Measurements from ENCODE around the gene ANO1. TPM values are rescaled to one million over a fixed set of nuclear protein-coding genes. Genes with fewer than 3 reads are reported as not detected.

ANO1 gene
- polyA plus RNA-seq, 4 donors: 13.4 to 47.0 (median 15.2) TPM

DNA sequence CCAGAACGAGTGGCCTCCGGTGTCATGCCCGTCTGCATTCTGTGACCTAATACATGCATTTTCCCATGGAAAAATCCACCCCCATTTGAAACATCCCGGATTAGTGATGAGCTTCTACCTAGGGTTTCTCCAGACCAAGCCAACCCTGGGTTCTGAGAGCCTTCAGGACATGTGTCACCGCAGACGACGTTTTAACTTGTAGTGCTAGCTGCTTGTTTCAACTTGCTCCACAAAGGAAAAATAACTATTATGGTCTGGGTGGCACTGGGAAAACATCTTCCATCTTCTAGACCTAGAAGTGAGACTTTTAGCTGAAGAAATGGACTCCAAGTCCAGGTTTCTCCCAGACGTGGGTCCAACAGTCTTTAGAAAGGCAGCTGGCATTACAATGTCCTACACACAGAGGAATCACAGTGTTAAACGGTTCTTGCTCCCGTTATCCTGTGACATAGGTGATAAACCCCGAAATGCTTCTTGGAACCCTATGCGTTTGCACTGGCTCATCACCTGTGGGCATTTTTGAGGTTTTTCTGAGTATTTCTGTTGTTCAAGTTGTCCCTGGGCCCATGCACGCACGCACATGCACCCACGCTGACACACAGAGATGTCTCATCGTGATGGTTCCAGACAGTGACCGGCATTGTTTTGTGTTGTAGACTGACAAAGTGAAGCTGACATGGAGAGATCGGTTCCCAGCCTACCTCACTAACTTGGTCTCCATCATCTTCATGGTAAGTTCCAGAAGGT, 78.3 kb downstream of the ANO1 start:
- DNase-seq (ENCODE audit: low read depth in 4 of 4, low spot score in 3 of 4): no peak

DNA sequence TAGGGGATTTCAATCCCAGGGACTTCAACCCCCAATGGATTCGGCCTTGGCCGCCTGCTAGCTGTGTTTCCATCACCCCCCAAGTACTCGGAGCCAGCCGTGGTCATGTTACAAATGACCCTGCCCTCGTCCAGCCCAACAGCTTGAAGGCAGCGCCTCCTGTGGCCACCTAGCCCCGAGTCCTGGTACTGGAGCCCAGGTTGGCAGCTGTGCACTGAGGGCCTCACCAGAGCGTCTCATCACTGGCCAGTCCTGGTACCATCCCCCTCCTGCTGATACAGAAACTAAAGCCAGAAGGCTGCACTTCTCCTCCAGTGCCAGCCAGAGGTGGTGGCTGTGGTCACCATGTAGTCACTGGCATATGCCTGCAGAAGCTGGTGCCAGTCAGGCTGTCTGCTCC, 80.1 kb downstream of the ANO1 start:
- DNase-seq (ENCODE audit: low read depth in 4 of 4, low spot score in 3 of 4): no peak

DNA sequence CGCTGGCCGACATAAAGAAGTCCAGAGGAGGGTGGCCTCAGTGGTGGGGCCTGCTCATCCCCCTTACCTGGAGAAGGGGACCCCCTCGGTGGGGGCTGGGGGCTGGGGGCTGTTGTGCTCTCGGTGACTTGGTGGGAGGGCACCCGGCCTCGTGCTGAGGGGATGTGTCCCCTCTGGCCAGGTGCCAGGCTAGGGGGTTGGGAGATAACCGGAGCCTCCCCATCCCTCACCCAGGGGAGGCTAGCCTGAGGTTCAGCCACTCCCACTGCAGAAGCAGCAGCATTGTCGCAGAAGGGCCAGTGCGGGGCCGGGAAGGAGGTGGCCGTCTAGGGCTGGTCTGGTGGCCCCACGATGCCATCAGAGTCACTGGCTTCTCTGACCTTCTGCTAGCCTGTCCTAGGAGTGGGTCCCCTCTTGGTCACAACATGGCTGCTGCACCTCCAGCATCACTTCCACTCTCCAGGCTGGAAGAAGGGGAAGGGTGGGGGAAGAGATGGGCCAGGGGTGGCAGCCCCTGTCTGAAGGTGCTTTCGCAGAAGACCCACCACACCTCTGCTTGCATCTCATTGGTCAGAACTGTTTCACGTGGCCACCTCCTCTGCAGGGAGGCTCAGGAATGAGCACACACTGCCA, 80.8 kb downstream of the ANO1 start:
- DNase-seq (ENCODE audit: low read depth in 4 of 4, low spot score in 3 of 4): no peak

DNA sequence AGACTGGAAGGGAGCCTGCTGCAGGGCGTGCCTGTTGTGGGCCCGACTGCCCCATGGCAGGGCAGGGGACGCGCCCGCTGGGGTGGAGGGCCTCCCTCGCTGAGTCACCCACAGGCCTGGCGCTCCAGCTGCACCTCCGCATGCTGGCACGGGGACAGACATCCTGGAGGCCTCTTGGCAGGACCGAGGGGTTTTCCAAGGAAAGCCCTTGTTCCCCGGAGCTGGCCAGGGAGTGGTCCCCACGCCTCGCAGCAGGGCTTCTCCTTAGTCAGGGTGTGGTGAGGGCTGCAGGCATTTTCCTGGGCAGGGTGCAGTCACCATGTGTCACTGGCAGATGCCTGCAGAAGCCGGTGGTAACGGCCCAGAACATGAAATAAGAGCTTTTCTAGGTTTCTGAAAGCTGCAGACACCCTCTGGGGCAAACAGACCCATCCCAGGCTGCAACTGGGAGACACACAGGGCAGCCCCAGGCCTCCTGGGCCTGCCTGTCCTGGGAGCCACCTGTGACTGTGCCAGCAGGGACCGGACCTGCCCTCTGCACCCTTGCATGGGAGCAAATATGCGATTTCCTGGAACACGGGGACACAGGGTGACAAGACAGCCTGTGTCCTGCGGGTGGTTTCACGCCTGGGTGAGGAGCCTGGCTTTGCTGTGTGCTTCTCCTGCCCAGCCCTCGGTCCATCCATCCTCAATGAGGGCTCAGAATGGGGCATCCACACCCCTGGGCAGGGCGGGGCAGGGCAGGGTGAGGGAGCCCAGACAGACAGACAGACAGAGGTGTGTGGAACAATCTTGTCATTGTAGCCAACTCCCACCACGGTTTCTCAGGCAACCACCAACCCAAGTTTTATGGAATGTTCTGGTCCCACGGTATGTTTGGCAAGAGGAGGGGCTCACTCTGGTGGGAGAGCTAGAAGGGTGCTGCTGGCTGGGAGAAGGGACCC, 81.8 kb downstream of the ANO1 start:
- no peak for DNase-seq (ENCODE audit: low read depth in 4 of 4, low spot score in 3 of 4)

DNA sequence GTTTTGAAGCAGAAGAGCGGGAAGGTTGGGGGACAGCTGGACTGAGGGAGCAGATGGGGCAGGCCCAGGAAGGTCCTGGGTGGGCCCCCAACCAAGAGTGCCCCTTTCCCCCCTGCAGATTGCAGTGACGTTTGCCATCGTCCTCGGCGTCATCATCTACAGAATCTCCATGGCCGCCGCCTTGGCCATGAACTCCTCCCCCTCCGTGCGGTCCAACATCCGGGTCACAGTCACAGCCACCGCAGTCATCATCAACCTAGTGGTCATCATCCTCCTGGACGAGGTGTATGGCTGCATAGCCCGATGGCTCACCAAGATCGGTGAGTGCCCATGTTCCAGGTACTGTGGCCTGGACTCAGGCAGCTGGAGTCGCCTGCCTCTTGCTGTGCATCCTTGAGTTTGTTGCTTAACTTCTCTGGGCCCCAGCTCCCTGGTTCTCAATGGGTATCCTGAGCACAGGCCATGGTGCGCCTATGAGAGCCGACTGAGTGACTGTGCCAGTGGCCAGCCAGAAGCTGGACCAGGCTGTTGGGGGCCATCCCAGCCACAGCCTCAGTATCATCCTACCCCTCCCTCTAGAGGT, 83.0 kb downstream of the ANO1 start:
- DNase-seq (ENCODE audit: low read depth in 4 of 4, low spot score in 3 of 4): no peak

DNA sequence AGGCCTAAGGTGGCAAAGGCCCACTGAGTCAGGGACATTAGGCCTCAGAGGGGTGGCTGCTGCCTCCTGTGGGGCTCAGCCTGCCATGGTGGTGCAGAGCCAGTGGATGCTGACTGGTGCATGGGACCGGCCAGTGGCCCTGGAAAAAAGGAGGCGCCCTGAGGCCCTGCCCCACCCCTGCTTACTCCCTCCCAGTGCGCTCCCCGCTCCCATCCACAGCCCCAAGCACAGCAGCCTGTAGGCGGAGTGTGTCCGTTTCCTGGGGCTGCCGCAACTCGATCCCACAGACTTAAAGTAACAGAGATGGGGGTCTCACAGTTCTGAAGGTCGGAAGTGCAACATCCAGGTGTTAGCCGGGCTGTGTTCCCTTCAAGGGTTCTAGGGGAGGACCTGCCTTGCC, 86.6 kb downstream of the ANO1 start:
- DNase-seq (ENCODE audit: low read depth in 4 of 4, low spot score in 3 of 4): no peak

DNA sequence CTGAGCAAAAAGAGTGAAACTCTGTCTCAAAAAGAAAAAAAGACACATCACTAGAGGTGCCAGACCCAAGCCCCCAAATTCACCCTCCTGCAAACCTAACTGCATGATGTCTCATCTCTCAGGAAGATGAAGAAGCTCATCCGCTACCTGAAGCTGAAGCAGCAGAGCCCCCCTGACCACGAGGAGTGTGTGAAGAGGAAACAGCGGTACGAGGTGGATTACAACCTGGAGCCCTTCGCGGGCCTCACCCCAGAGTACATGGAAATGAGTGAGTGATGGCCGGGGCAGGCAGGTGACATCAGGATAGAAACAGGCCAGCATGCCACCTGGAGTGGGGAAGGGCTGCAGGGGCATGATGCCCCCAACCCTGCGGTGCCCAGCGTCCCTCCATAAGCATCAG, 89.0 kb downstream of the ANO1 start:
- DNase-seq (ENCODE audit: low read depth in 4 of 4, low spot score in 3 of 4): no peak

DNA sequence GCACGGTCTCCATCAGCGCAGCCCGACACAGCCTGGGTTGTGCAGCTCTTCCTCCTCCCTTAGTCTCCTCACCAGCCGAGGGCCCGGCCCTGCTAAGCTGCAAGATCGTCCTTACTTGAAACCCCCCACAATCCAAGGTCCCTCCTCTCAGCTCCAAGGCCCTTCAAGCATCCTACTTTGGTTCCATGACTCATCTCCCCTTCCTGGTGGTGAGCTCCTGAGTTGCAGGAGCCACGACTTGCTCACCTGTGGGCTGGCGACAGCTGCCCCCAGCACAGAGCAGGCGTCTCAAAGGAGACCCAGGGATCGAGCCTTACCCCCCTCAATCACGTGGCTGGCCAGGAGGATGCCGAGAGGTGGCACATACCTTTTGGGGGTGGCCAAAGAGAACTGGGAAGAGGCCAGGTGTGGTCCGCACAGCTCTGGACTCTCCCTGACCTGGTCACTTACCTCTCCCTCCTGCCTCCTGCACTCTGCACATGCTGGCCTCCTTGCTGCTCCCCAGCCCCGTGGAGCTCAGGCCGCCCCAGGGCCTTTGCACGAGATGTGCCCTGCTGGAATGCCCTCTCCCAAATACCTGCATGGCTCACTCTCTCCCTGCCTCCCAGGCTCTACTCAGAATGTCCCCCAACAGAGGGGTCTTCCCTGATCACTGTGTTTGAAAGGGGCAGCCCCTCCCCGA, 89.7 kb downstream of the ANO1 start:
- no peak for DNase-seq (ENCODE audit: low read depth in 4 of 4, low spot score in 3 of 4)

DNA sequence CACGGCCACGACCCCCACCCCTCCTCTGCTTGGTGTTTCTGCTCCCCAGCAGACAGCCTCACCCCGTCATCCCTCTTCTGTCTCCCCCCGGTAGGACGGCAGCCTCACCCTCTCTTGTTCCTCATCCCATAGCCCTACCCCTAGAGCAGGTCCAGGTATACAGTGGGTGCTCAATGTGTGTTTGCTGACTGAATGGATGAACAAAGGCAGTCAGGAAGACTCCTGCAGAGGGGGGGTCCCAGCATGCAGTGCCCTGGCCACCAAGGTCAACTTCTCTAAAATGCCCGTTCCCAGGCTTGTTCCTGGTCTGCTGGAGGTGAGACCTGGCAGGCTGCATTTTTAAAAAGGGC, 90.3 kb downstream of the ANO1 start:
- no peak for DNase-seq (ENCODE audit: low read depth in 4 of 4, low spot score in 3 of 4)

DNA sequence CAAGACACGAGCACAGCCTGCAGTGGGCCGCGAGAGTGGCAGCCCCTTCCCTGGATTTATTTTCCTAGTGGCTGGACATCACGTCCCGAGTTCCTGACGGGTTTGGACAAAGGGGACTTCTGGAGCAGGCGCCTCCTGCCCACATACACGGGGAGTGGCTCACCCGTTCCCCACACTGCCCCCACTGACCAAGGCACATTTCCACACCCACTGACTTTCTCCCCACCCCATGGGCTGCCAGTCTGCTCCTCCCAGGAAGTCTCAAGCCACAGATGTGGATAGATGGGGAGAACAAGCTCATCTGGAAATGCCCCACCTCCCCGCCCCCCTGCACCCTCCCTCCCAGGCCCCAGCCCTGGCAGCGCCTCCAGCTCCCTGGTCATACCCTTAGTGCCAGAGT, 91.0 kb downstream of the ANO1 start:
- no peak for DNase-seq (ENCODE audit: low read depth in 4 of 4, low spot score in 3 of 4)

DNA sequence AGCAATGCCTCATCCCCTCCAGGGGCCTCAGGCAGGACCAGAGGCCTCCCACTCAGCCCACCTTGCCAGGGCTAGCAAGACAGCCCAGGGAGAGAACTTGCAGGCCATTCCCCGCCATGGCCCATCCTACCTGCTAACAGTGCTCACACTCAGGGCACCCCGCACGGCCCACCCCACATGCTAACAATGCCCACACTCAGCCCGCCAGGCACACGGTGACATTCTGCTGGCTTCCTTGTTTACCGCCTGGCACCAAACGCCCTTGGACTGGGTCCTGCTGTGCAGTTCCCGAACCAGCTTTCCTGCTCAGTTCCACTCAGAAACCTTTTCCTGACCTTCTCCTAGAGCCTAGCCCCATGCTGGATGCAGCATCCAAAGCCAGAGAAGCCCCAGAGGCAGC, 91.5 kb downstream of the ANO1 start:
- no peak for DNase-seq (ENCODE audit: low read depth in 4 of 4, low spot score in 3 of 4)

DNA sequence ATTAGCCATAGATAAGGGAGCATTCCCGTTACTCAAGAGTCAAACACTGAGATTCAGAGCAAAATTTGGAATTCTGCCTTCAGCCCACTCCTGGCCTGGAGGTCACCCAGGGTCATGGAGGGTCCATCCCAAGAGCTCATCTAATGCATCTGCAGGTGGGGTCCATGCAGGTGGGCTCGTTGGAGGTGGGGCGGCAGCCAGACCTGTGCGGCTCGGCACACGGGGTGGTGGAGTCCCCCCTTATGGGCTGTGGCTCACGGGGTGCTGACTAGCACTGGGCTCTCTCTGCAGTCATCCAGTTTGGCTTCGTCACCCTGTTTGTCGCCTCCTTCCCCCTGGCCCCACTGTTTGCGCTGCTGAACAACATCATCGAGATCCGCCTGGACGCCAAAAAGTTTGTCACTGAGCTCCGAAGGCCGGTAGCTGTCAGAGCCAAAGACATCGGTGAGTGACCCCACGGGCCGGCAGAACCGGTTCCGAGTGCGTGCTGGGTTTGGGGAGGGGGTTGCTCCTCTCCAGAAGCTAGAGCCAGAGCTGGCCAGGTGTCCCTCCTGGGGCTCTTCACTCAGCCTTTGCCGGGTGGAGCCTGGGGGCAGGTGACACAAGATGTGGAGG, 92.6 kb downstream of the ANO1 start:
- no peak for DNase-seq (ENCODE audit: low read depth in 4 of 4, low spot score in 3 of 4)

DNA sequence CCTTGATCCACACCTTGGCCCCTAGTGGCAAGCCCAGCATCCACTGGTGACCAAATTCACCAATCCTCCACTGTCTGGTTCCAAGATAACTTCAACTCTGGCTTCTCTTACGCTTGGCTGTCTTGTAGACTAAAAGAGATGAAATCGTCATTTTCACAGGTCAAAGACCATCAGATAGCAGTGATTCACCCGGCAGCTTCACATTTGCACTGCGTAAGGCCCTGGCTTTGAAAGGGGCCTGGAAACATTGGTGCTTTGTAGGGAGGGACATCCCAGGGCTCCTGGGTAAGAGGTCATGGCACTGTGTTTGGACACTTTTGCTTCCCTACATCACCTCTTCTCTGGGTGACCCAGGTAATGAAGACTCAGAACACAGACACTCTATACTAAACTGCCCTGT, 94.9 kb downstream of the ANO1 start:
- no peak for DNase-seq (ENCODE audit: low read depth in 4 of 4, low spot score in 3 of 4)

DNA sequence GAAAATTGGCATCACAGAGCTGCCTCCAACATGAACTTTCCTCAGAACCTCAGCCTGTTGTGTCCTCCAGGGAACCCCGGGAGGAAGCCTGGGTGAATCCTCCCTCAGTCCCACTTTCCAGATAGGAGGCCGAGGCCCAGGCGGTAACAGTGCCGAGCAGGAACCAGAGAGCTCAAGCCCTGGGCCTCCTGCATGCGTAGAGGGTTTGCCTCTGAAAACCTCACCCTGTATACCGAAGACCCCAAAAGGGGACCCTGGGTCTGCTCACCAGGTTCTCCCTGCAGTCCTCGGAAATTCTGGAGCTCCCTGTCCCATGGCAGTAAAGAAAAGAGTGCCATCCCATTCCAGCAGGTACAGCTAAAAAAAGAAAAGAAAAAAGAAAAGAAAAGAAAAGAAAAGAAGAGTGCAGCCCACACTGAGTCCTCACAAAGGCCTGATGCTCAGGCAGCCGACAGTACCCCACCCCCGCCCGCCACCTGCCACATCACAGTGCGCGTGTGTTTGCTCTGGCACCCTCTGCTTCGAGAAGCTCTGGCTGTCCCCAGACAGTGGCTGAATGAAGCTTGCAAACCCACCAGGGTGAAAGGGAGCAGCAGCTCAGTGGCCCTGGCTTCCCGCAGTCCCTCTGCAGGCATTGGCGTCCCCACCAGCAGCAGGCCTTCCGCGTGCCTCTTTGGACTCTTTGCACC, 96.6 kb downstream of the ANO1 start:
- no peak for DNase-seq (ENCODE audit: low read depth in 4 of 4, low spot score in 3 of 4)

DNA sequence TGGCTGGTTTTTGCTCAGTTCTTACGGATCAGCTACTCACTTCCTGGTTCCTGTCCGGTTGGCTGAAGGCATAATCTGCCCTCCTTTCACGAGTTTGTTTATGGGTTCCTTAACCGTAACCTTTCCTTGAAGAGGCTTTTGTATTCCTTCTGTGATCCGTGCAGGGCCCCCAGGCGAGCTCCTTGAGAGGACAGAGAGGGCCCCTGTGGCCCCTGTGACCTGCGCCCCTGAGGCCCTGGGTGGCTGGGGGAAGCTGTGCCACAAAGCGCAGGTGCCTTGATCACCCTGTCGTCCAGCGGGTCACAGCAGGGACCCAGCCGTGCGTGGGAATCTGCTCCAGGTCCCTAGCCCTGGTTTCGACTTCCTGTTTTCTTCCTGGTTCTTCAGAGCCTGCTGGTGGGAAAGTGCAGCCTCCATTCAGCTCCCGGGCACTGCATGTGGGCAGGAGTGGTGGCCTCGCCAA, 97.2 kb downstream of the ANO1 start:
- peak in 3 of 4 donors; percentile 20 to 41 (median 33) for DNase-seq (ENCODE audit: low read depth in 4 of 4, low spot score in 3 of 4)

DNA sequence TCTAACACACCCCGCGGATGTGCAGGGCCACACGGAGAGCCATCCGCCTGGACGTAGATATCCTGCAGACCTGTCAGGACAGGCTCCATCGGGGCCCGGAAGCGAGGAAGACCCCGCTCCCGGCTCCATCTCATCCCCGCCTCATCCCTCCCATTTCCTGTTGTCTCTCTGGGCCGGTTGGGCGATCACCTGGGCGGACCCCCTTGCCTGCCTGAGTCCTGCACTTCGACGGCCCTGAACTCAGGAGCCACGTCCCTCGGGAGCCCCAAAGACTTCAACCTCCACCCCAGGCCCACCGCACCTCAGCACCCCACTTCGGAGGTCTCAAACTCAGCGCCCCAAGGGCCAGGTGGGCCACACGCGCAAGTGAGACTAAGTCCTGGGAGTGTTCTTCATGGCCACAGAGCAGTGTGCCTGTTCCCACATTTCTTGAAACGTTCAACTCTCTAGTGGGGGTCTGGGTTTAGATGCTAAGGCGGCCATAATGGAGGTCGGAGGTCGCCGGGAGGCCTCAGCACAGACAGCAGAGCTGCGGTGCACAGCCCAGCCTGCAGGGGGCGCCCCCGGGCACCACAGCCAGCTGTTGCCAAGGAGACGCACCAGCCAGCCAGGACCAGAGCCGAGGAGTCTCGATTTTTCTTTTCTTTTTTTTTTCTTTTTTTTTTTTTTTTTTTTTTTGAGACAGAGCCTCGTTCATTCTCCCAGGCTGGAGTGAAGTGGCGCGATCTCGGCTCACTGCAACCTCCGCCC, 99.0 kb downstream of the ANO1 start:
- no peak for DNase-seq (ENCODE audit: low read depth in 4 of 4, low spot score in 3 of 4)

DNA sequence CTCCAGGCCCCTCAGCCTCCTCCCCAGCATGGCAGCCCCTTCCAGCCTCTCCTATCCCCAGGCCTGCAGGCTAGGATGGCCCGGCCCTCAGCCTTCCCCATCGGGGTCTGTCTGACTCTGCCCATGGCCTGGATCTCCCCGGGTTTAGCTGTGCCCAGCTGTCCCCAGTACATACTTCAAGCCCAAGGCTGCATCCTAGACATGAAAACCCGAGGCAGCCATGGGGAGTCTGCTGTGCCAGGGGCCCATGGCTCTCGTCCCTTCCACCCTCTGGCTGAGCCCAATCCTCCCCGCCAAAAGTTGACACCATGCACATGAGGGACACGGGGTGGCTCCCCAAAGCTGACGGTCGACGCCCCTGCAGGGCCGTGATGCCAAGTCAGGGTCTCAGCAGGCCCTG, 102.8 kb downstream of the ANO1 start:
- DNase-seq (ENCODE audit: low read depth in 4 of 4, low spot score in 3 of 4): no peak

DNA sequence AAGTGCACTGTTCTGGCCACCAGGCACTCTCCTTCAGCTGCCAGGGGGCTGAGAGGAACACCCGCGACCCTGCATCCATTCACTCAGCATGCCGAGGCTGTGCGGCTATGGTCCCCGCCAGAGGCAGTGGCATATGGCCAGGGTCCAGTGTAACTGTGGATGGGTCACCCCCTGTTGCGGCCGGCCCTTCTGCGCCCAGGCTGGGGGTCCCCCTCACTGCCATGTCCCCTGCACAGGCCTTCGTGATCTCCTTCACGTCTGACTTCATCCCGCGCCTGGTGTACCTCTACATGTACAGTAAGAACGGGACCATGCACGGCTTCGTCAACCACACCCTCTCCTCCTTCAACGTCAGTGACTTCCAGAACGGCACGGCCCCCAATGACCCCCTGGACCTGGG, 104.1 kb downstream of the ANO1 start:
- DNase-seq (ENCODE audit: low read depth in 4 of 4, low spot score in 3 of 4): no peak

DNA sequence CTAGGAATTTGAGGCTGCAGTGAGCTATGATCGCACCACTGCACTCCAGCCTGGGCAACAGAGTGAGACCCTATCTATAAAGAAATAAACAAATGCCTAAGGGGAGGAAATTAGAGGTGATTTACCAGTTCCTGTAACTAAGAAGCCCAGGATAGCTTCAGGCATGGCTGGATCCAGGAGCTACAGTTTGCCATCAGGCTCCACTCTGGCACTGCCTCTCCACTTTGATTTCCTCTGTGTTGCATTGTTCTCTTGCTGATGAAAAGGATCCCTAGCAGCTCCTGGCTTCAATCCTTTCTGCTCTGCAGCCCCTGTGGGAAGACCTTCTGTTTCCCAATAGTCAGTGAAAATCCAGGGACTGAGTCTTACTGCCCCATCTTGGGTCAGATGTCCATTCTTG, 104.9 kb downstream of the ANO1 start:
- DNase-seq (ENCODE audit: low read depth in 4 of 4, low spot score in 3 of 4): no peak

Data from left renal pelvis (tissue), 4 donors.